IMR-90 (cell line): ENCODE measurements around the gene MCUR1. TPM values are rescaled to one million over a fixed set of nuclear protein-coding genes. Genes with fewer than 3 reads are reported as not detected.

Experiments used
- ATAC-seq: fragments of 200-7000 bp; cut with Tn5 transposase; 2 replicates; pipeline ENCODE4 v1.9.1; 2020; ENCODE audit warnings: low read depth, mild to moderate bottlenecking, moderate library complexity
- BruUV-seq: library from RNA; stranded (reverse); fragments of 400-500 nt; replicated peaks from 2 replicates; lab custom pipeline; 2021; lab: Mats Ljungman, UMichigan
- CTCF ChIA-PET: fragments of 300-600 bp; formaldehyde crosslinking; extraction: SDS; loops from one replicate; lab custom pipeline; 2021; ENCODE audit warnings: antibody characterized with exemption; lab: Yijun Ruan, JAX
- POLR2A ChIA-PET: fragments of 300-600 bp; sonication (Branson Sonifier 250); formaldehyde crosslinking; loops from one replicate; lab custom pipeline; 2022; ENCODE audit warnings: antibody characterized with exemption; ENCODE audit not compliant: unreplicated experiment; lab: Charles Lee
- DNase-seq: peaks from one replicate; pipeline ENCODE4 v3.0.0; 2013
- H2AFZ ChIP-seq: replicated peaks from 2 replicates; pipeline ENCODE3; 2013; ENCODE audit warnings: low read length, mild to moderate bottlenecking; ENCODE audit not compliant: poor library complexity
- H2AK5ac ChIP-seq: 2 replicates; pipeline ENCODE4 v1.6.1; 2013; ENCODE audit warnings: low read depth, low read length, inconsistent platforms
- H2AK9ac ChIP-seq: replicated peaks from 2 replicates; pipeline ENCODE3; 2013; ENCODE audit warnings: mild to moderate bottlenecking, low read depth, low read length, moderate library complexity; ENCODE audit not compliant: poor library complexity
- H2BK120ac ChIP-seq: 2 replicates; pipeline ENCODE4 v1.6.1; 2013; ENCODE audit warnings: low read depth, low read length, inconsistent platforms
- H2BK15ac ChIP-seq: 3 replicates; pipeline ENCODE4 v1.6.1; 2013; ENCODE audit warnings: low read depth, low read length, inconsistent platforms
- H2BK20ac ChIP-seq: 2 replicates; pipeline ENCODE4 v1.6.1; 2013; ENCODE audit warnings: low read depth, mild to moderate bottlenecking, inconsistent platforms, low read length, moderate library complexity
- H2BK5ac ChIP-seq: 2 replicates; pipeline ENCODE4 v1.6.1; 2013; ENCODE audit warnings: mild to moderate bottlenecking, low read depth, low read length, inconsistent platforms; ENCODE audit not compliant: poor library complexity, severe bottlenecking
- H3K14ac ChIP-seq: replicated peaks from 2 replicates; pipeline ENCODE4 v1.6.1; 2013; ENCODE audit warnings: low read depth, low read length, inconsistent platforms
- H3K18ac ChIP-seq: 2 replicates; pipeline ENCODE4 v1.6.1; 2013; ENCODE audit warnings: low read depth, low read length, control low read depth
- H3K23ac ChIP-seq: 2 replicates; pipeline ENCODE4 v1.6.1; 2013; ENCODE audit warnings: low read depth, low read length, inconsistent platforms
- H3K27ac ChIP-seq: 2 replicates; pipeline ENCODE4 v1.5.1; 2013; ENCODE audit warnings: mild to moderate bottlenecking, control low read depth, low read length; ENCODE audit not compliant: insufficient read depth
- H3K27me3 ChIP-seq: 2 replicates; pipeline ENCODE4 v1.6.1; 2013; ENCODE audit warnings: low read length; ENCODE audit not compliant: control insufficient read depth, insufficient read depth
- H3K36me3 ChIP-seq: 2 replicates; pipeline ENCODE4 v1.6.1; 2013; ENCODE audit warnings: low read length, mixed read lengths; ENCODE audit not compliant: control insufficient read depth, insufficient read depth
- H3K4ac ChIP-seq: 2 replicates; pipeline ENCODE4 v1.6.1; 2013; ENCODE audit warnings: low read depth, low read length, inconsistent platforms
- H3K4me1 ChIP-seq: 2 replicates; pipeline ENCODE4 v1.6.1; 2013; ENCODE audit warnings: low read length, mixed read lengths; ENCODE audit not compliant: control insufficient read depth, insufficient read depth
- H3K4me2 ChIP-seq: 2 replicates; pipeline ENCODE4 v1.6.1; 2013; ENCODE audit warnings: low read depth, mild to moderate bottlenecking, control low read depth, low read length, moderate library complexity
- H3K4me3 ChIP-seq: 2 replicates; pipeline ENCODE4 v1.5.1; 2013; ENCODE audit warnings: low read depth, mild to moderate bottlenecking, control low read depth, low read length, moderate library complexity; ENCODE audit not compliant: insufficient read depth
- H3K56ac ChIP-seq: 2 replicates; pipeline ENCODE4 v1.6.1; 2013; ENCODE audit warnings: low read length, inconsistent platforms; ENCODE audit not compliant: insufficient read depth; ENCODE audit errors: extremely low read depth
- H3K79me1 ChIP-seq, 2 experiments: 2 replicates each; pipeline ENCODE4 v1.6.1; 2013; ENCODE audit warnings: low read length in 2 of 2, inconsistent platforms in 1 of 2, low read depth in 1 of 2
- H3K9ac ChIP-seq: 2 replicates; pipeline ENCODE4 v1.6.1; 2013; ENCODE audit warnings: low read depth, low read length, control low read depth
- H3K9me1 ChIP-seq: 2 replicates; pipeline ENCODE4 v1.6.1; 2013; ENCODE audit warnings: low read length, inconsistent platforms; ENCODE audit not compliant: insufficient read depth
- H3K9me3 ChIP-seq: 2 replicates; pipeline ENCODE4 v1.6.1; 2013; ENCODE audit warnings: low read length; ENCODE audit not compliant: control insufficient read depth, insufficient read depth
- H4K20me1 ChIP-seq: 2 replicates; pipeline ENCODE4 v1.6.1; 2013; ENCODE audit warnings: low read length, inconsistent platforms; ENCODE audit not compliant: insufficient read depth
- H4K5ac ChIP-seq: 2 replicates; pipeline ENCODE4 v1.6.1; 2013; ENCODE audit warnings: mild to moderate bottlenecking, low read depth, low read length, control low read depth
- H4K8ac ChIP-seq, 2 experiments: 2 replicates each; pipeline ENCODE4 v1.6.1; 2013; ENCODE audit warnings: low read depth in 2 of 2, low read length in 2 of 2, control low read depth in 1 of 2, inconsistent platforms in 1 of 2
- H4K91ac ChIP-seq: 2 replicates; pipeline ENCODE4 v1.6.1; 2013; ENCODE audit warnings: low read depth, low read length, inconsistent platforms; ENCODE audit not compliant: insufficient read depth
- CEBPB ChIP-seq: IDR thresholded peaks from 2 replicates; pipeline ENCODE4 v1.6.1; 2012; ENCODE audit warnings: low read depth, low read length, improper control_type of control experiment
- CHD1 ChIP-seq: IDR thresholded peaks from 2 replicates; pipeline ENCODE4 v1.6.1; 2012; ENCODE audit warnings: low read depth, low read length, improper control_type of control experiment
- CTCF ChIP-seq: conservative IDR thresholded peaks from 2 replicates; pipeline ENCODE4 v1.5.1; 2012; ENCODE audit warnings: mild to moderate bottlenecking, low read depth, low read length, improper control_type of control experiment
- FOS ChIP-seq: fragments of 150-350 bp; IDR thresholded peaks from 2 replicates; pipeline ENCODE4 v1.6.1; 2016; ENCODE audit warnings: low read depth, low read length
- MAFK ChIP-seq: IDR thresholded peaks from 2 replicates; pipeline ENCODE4 v1.6.1; 2012; ENCODE audit warnings: low read depth, low read length, improper control_type of control experiment
- MAZ ChIP-seq: IDR thresholded peaks from 2 replicates; pipeline ENCODE4 v1.6.1; 2012; ENCODE audit warnings: low read depth, mild to moderate bottlenecking, low read length, improper control_type of control experiment, moderate library complexity, borderline replicate concordance
- NFE2L2 ChIP-seq: fragments of 150-350 bp; IDR thresholded peaks from 2 replicates; pipeline ENCODE4 v1.6.1; 2016; ENCODE audit warnings: low read depth, mild to moderate bottlenecking, low read length
- POLR2A ChIP-seq: IDR thresholded peaks from 2 replicates; pipeline ENCODE4 v1.6.1; 2012; ENCODE audit warnings: mild to moderate bottlenecking, low read depth, low read length
- RAD21 ChIP-seq: IDR thresholded peaks from 2 replicates; pipeline ENCODE4 v1.6.1; 2012; ENCODE audit warnings: low read length, improper control_type of control experiment
- RCOR1 ChIP-seq: IDR thresholded peaks from 2 replicates; pipeline ENCODE4 v1.6.1; 2012; ENCODE audit warnings: mild to moderate bottlenecking, low read length, improper control_type of control experiment; ENCODE audit not compliant: insufficient replicate concordance
- RFX5 ChIP-seq: IDR thresholded peaks from 2 replicates; pipeline ENCODE4 v1.8.0; 2012; ENCODE audit warnings: low read depth, mild to moderate bottlenecking, low read length, moderate library complexity
- USF2 ChIP-seq: fragments of 150-350 bp; IDR thresholded peaks from 2 replicates; pipeline ENCODE4 v1.6.1; 2017; ENCODE audit warnings: mild to moderate bottlenecking, antibody characterized with exemption, low read length, low read depth
- WGBS, 2 experiments: methylation state at CpG; one replicate each; pipeline versions ENCODE4 v1.1.5 to v1.1.7; 2013; ENCODE audit warnings: missing lambda C conversion rate in 2 of 2; ENCODE audit not compliant: insufficient read length in 1 of 2; ENCODE audit errors: extremely low coverage in 2 of 2; 5-methylcytosine and 5-hydroxymethylcytosine counted together
- dilution Hi-C: fragments of 300-500 bp; cut with HindIII; formaldehyde crosslinking; loops from one replicate; pipeline ENCODE4 v1.14.3; 2018; ENCODE audit warnings: low sequenced_read_pairs; ENCODE audit not compliant: unreplicated experiment
- in situ Hi-C: fragments of 300-500 bp; cut with MboI; formaldehyde crosslinking; loops from 3 replicates; pipeline ENCODE4 v1.14.3; 2019; ENCODE audit warnings: low sequenced_read_pairs, inconsistent platforms, mixed read lengths
- intact Hi-C: fragments of 100-400 bp; cut with micrococcal nuclease; formaldehyde crosslinking; loops from 2 replicates; pipeline ENCODE4 v1.10.0; 2022
- polyA plus RNA-seq, 3 experiments: library from polyadenylated mRNA; depleted of rRNA; stranded (reverse); fragments of >200 nt; gene quantifications; 2 replicates each; pipeline ENCODE4 v1.2.3, GENCODE V29; 2012; ENCODE audit warnings: low replicate concordance in 1 of 3
- total RNA-seq: library from RNA; depleted of rRNA; stranded (reverse); fragments of >200 nt; gene quantifications from 2 replicates; pipeline ENCODE4 v1.2.3, GENCODE V29; 2012
- TF ChIP-seq, protein P1 (sequence below): fragments of 150-350 bp; IDR thresholded peaks from 2 replicates; pipeline ENCODE4 v1.6.1; 2016; ENCODE audit warnings: low read depth, mild to moderate bottlenecking, low read length, moderate library complexity, borderline replicate concordance

Gene MCUR1
- total and polyA plus RNA-seq, 2 of the 4 experiments (the other 2 are of a cell fraction) = 4.1 to 6.5 TPM

DNA sequence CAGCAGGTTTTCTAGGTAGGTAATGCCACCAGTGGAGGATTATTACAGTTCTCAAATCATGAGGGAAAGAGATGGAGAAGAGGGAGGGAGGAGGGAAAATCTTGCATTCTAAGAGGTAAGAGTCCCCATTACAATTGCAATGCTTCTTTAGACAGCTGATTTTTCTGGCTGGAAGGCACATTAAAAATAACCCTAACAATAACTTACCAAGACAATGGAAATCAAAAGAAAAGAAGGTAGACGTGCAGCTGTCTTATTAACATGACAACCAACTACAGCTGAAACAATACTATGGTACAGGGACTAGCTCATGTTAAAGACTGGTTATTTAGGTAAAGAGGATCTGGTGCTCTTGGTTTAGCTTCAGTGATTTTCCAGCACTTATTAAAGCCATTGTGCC is 24.6 kb downstream of the MCUR1 start:
- Histone ChIP-seq H3K9ac (no peak overlapping the region), H2AFZ (no peak overlapping the region), H3K4me2 (no peak overlapping the region), H2AK9ac (no peak overlapping the region), H3K56ac (no peak overlapping the region), H4K8ac (no peak overlapping the region), H4K5ac (no peak overlapping the region), H3K27me3 (no peaks in the 10 kb centered on the region), H2BK20ac (no peak overlapping the region), H4K91ac (no peak overlapping the region), H3K14ac (no peak overlapping the region), H2BK120ac (no peak overlapping the region), H3K9me1 (no peaks in the 10 kb centered on the region; the same call in 1 of the 2 replicates), H3K9me3 (no peaks in the 10 kb centered on the region), H3K18ac (no peak overlapping the region), H2BK15ac (no peak overlapping the region), H3K79me1 (no peaks in the 10 kb centered on the region; a peak in 1 of 4 replicates), H3K4ac (no peak overlapping the region), H3K4me1 (no peaks in the 10 kb centered on the region), H3K36me3 (no peaks in the 10 kb centered on the region; the same call in 1 of the 2 replicates), H3K4me3 (no peak overlapping the region), H4K20me1 (no peaks in the 10 kb centered on the region), H2BK5ac (no peak overlapping the region), H3K27ac (no peak overlapping the region), H3K23ac (no peak overlapping the region), H2AK5ac (no peak overlapping the region)
- intact Hi-C loops = loop anchor here (10.0 kb wide), 1 partner anchor 165 kb away; no protein-coding TSS in a partner anchor
- TSS peak; percentile 49 for BruUV-seq
- DNase-seq = no peak
- POLR2A ChIA-PET = interaction anchor here (0.6 kb wide), 1 partner anchor 1873 kb away, joined by 6 read pairs; no protein-coding TSS in a partner anchor
- in situ Hi-C loops = loop anchor here (10.0 kb wide), 1 partner anchor 275 kb away; no protein-coding TSS in a partner anchor
- CTCF ChIA-PET = no interaction called here
- WGBS, 2 experiments = no CpG with 5 or more reads among the region's 1 CpG
- dilution Hi-C loops = no loop called here
- no peak for TF ChIP-seq POLR2A
- TF ChIP-seq CTCF = no peak
- TF ChIP-seq RFX5 = no peak
- no peak for TF ChIP-seq USF2
- TF ChIP-seq, protein P1, sequence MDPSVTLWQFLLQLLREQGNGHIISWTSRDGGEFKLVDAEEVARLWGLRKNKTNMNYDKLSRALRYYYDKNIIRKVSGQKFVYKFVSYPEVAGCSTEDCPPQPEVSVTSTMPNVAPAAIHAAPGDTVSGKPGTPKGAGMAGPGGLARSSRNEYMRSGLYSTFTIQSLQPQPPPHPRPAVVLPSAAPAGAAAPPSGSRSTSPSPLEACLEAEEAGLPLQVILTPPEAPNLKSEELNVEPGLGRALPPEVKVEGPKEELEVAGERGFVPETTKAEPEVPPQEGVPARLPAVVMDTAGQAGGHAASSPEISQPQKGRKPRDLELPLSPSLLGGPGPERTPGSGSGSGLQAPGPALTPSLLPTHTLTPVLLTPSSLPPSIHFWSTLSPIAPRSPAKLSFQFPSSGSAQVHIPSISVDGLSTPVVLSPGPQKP = no peak
- TF ChIP-seq RCOR1 = no peak
- TF ChIP-seq MAZ = no peak
- TF ChIP-seq FOS = no peak
- no peak for TF ChIP-seq RAD21
- no peak for TF ChIP-seq CEBPB
- no peak for TF ChIP-seq MAFK
- no peak for TF ChIP-seq NFE2L2
- TF ChIP-seq CHD1 = no peak
- ATAC-seq = no peak
